PC-3 (cell line): Measurements from ENCODE around the gene MCL1. TPM values are rescaled to one million over a fixed set of nuclear protein-coding genes. Genes with fewer than 3 reads are reported as not detected.

Experiments
- ATAC-seq: fragments of 200-7000 bp; cut with Tn5 transposase; 2 replicates; pipeline ENCODE4 v1.9.1; 2020; ENCODE audit warnings: mild to moderate bottlenecking, moderate library complexity
- BruUV-seq: library from RNA; stranded (reverse); fragments of 400-500 nt; replicated peaks from 2 replicates; lab custom pipeline; 2021; lab: Mats Ljungman, UMichigan
- CTCF ChIA-PET: fragments of 300-600 bp; sonication (Branson Sonifier 250); formaldehyde crosslinking; loops from one replicate; lab custom pipeline; 2022; ENCODE audit warnings: antibody characterized with exemption; lab: Charles Lee
- POLR2A ChIA-PET: fragments of 300-600 bp; sonication (Branson Sonifier 250); formaldehyde crosslinking; loops from one replicate; lab custom pipeline; 2022; ENCODE audit warnings: antibody characterized with exemption; ENCODE audit not compliant: unreplicated experiment; lab: Charles Lee
- DNase-seq: peaks from one replicate; pipeline ENCODE4 v3.0.0-alpha.2; 2015
- H2AFZ ChIP-seq: fragments of 300-600 bp; sonication (generic); 2 replicates; pipeline ENCODE4 v1.6.0; 2016; ENCODE audit warnings: antibody characterized with exemption, low read length
- H3F3A ChIP-seq: fragments of 300-600 bp; sonication (generic); one replicate; pipeline ENCODE4 v1.6.0; 2017; ENCODE audit warnings: antibody characterized with exemption, low read length, control low read depth, mild to moderate bottlenecking; ENCODE audit not compliant: unreplicated experiment
- H3K27ac ChIP-seq: fragments of 300-600 bp; sonication (generic); 2 replicates; pipeline ENCODE4 v1.5.1; 2016; ENCODE audit warnings: mild to moderate bottlenecking, low read length
- H3K27me3 ChIP-seq: fragments of 300-600 bp; sonication (generic); 2 replicates; pipeline ENCODE4 v1.6.1; 2016; ENCODE audit warnings: low read length, mixed read lengths
- H3K36me3 ChIP-seq: fragments of 300-600 bp; sonication (generic); 2 replicates; pipeline ENCODE4 v1.6.1; 2016; ENCODE audit warnings: low read depth, mixed run types, low read length, mixed read lengths
- H3K4me1 ChIP-seq: fragments of 300-600 bp; sonication (generic); 2 replicates; pipeline ENCODE4 v1.5.1; 2016; ENCODE audit warnings: low read length; ENCODE audit not compliant: insufficient read depth
- H3K4me2 ChIP-seq: fragments of 300-600 bp; sonication (generic); 2 replicates; pipeline ENCODE4 v1.6.0; 2016; ENCODE audit warnings: low read length
- H3K4me3 ChIP-seq: fragments of 300-600 bp; sonication (generic); 2 replicates; pipeline ENCODE4 v1.5.1; 2016; ENCODE audit warnings: mild to moderate bottlenecking, low read length, mixed read lengths
- H3K79me2 ChIP-seq: fragments of 300-600 bp; sonication (generic); 2 replicates; pipeline ENCODE4 v1.6.1; 2017; ENCODE audit warnings: low read length, mixed read lengths
- H3K9ac ChIP-seq: fragments of 300-600 bp; sonication (generic); 2 replicates; pipeline ENCODE4 v1.6.0; 2016; ENCODE audit warnings: mild to moderate bottlenecking, low read length
- H3K9me2 ChIP-seq: fragments of 300-600 bp; sonication (generic); replicated peaks from 2 replicates; pipeline ENCODE4 v1.6.1; 2016; ENCODE audit warnings: mixed run types, low read length, mixed read lengths
- H3K9me3 ChIP-seq: fragments of 300-600 bp; sonication (generic); 2 replicates; pipeline ENCODE4 v1.6.1; 2016; ENCODE audit warnings: low read length, mixed read lengths
- H4K20me1 ChIP-seq: fragments of 300-600 bp; sonication (generic); 2 replicates; pipeline ENCODE4 v1.6.1; 2016; ENCODE audit warnings: low read length, mixed read lengths
- EZH2 ChIP-seq: fragments of 300-600 bp; sonication (generic); IDR thresholded peaks from one replicate; pipeline ENCODE4 v1.6.1; 2017; ENCODE audit warnings: antibody characterized with exemption, mild to moderate bottlenecking, low read length; ENCODE audit not compliant: unreplicated experiment
- EZH2phosphoT487 ChIP-seq: fragments of 300-600 bp; sonication (generic); IDR thresholded peaks from 2 replicates; pipeline ENCODE4 v1.6.1; 2018; ENCODE audit warnings: mild to moderate bottlenecking, antibody characterized with exemption, low read length, borderline replicate concordance
- intact Hi-C: fragments of 100-400 bp; cut with micrococcal nuclease; formaldehyde crosslinking; loops from 2 replicates; pipeline ENCODE4 v1.9.0; 2023
- total RNA-seq: library from RNA; depleted of rRNA; stranded (reverse); fragments of >200 nt; gene quantifications from 2 replicates; pipeline ENCODE4 v1.2.3, GENCODE V29; 2014
- TF ChIP-seq, protein P1 (sequence below): fragments of 300-600 bp; sonication (generic); conservative IDR thresholded peaks from 2 replicates; pipeline ENCODE4 v1.5.1; 2017; ENCODE audit warnings: antibody characterized with exemption, low read depth, mild to moderate bottlenecking, low read length

The MCL1 gene
- total RNA-seq, 1 experiment from 2014 or later: 285 TPM

GRCh38 chr1:150562446-150563339 lies 16.7 kb downstream of the MCL1 start:
- ATAC-seq (no peak), DNase-seq (peak; percentile 28)
- H3K9me2 ChIP-seq: no peaks in the 10 kb centered on the region
- H2AFZ ChIP-seq: no peak overlapping the region
- H3K9me3 ChIP-seq: no peaks in the 10 kb centered on the region
- peak overlapping the region; percentile 89 for H3K9ac ChIP-seq
- no peaks in the 10 kb centered on the region for H3K36me3 ChIP-seq
- peaks cover 42% of the 10 kb centered on the region for H3K4me1 ChIP-seq
- TF ChIP-seq, protein P1, sequence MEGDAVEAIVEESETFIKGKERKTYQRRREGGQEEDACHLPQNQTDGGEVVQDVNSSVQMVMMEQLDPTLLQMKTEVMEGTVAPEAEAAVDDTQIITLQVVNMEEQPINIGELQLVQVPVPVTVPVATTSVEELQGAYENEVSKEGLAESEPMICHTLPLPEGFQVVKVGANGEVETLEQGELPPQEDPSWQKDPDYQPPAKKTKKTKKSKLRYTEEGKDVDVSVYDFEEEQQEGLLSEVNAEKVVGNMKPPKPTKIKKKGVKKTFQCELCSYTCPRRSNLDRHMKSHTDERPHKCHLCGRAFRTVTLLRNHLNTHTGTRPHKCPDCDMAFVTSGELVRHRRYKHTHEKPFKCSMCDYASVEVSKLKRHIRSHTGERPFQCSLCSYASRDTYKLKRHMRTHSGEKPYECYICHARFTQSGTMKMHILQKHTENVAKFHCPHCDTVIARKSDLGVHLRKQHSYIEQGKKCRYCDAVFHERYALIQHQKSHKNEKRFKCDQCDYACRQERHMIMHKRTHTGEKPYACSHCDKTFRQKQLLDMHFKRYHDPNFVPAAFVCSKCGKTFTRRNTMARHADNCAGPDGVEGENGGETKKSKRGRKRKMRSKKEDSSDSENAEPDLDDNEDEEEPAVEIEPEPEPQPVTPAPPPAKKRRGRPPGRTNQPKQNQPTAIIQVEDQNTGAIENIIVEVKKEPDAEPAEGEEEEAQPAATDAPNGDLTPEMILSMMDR: no peak
- TF ChIP-seq EZH2phosphoT487 (no peak), EZH2 (no peak)
- ChIA-PET CTCF (interaction anchor here (0.6 to 2.2 kb wide), 4 partner anchors 17 to 251 kb away, joined by 3 to 7 read pairs (median 4); partner anchors contain the start of genes ENSA and MCL1), POLR2A (interaction anchor here (0.5 to 2.3 kb wide), 10 partner anchors 10 to 817 kb away, joined by 3 to 31 read pairs (median 5); partner anchors contain the start of genes CERS2, ENSA, FALEC and MCL1)
- peak overlapping the region; percentile 69 for H3K4me3 ChIP-seq
- no peaks in the 10 kb centered on the region for H3K27me3 ChIP-seq
- intact Hi-C loops: loop anchor here (5.0 to 10.0 kb wide), 3 partner anchors 135 to 432 kb away; partner anchors contain the start of genes GOLPH3L and SETDB1
- peak overlapping the region; percentile 94 for H3K4me2 ChIP-seq
- H3K79me2 ChIP-seq: peaks cover 26% of the 10 kb centered on the region
- peaks cover 3% of the 10 kb centered on the region for H3F3A ChIP-seq
- no TSS peak for BruUV-seq
- peak overlapping the region; percentile 96 for H3K27ac ChIP-seq
- H4K20me1 ChIP-seq: no peaks in the 10 kb centered on the region

- POLR2A ChIA-PET: interaction anchor here (0.5 to 2.3 kb wide), 12 partner anchors 9 to 818 kb away, joined by 3 to 31 read pairs (median 4); partner anchors contain the start of genes CERS2, ENSA, FALEC and MCL1
- peaks cover 37% of the 10 kb centered on the region for H3K4me1 ChIP-seq
- no peaks in the 10 kb centered on the region for H4K20me1 ChIP-seq
- peak overlapping the region; percentile 89 for H3K9ac ChIP-seq
- H3K9me2 ChIP-seq: no peaks in the 10 kb centered on the region
- H3K36me3 ChIP-seq: no peaks in the 10 kb centered on the region
- DNase-seq (peak; percentile 91), ATAC-seq (peak; percentile 68)
- peak overlapping the region; percentile 94 for H3K4me2 ChIP-seq
- no peaks in the 10 kb centered on the region for H3K27me3 ChIP-seq
- no peaks in the 10 kb centered on the region for H3K9me3 ChIP-seq
- H3F3A ChIP-seq: peaks cover 3% of the 10 kb centered on the region
- intact Hi-C loops: loop anchor here (1.0 to 10.0 kb wide), 6 partner anchors 17 to 433 kb away; partner anchors contain the start of genes GOLPH3L, MCL1 and SETDB1
- H3K4me3 ChIP-seq: peak overlapping the region; percentile 69
- H3K27ac ChIP-seq: peak overlapping the region; percentile 96
- H2AFZ ChIP-seq: peak overlapping the region; percentile 69
- BruUV-seq: no TSS peak
- peaks cover 19% of the 10 kb centered on the region for H3K79me2 ChIP-seq
- CTCF ChIA-PET: interaction anchor here (0.6 to 2.2 kb wide), 4 partner anchors 18 to 251 kb away, joined by 3 to 7 read pairs (median 4); partner anchors contain the start of genes ENSA and MCL1
- TF ChIP-seq EZH2phosphoT487: no peak
- TF ChIP-seq EZH2: no peak
- TF ChIP-seq, protein P1: no peak
These were observed 17.4 kb downstream of the MCL1 start for GRCh38 chr1:150561974-150562445.
